Stimulated activated CD4-positive, alpha-beta T cell treated with anti-CD3 and anti-CD28 coated beads, Interleukin-12 subunit alpha, Interleukin-12 subunit beta, amount 100 ng/mL, for 24 hours (primary cell): ENCODE measurements around the gene DRG2.

Source experiments
- DNase-seq, 2 experiments: peaks; one replicate each; pipeline ENCODE4 v3.0.0-alpha.2; 2020; ENCODE audit warnings: low read depth in 2 of 2

DRG2 gene

DNA sequence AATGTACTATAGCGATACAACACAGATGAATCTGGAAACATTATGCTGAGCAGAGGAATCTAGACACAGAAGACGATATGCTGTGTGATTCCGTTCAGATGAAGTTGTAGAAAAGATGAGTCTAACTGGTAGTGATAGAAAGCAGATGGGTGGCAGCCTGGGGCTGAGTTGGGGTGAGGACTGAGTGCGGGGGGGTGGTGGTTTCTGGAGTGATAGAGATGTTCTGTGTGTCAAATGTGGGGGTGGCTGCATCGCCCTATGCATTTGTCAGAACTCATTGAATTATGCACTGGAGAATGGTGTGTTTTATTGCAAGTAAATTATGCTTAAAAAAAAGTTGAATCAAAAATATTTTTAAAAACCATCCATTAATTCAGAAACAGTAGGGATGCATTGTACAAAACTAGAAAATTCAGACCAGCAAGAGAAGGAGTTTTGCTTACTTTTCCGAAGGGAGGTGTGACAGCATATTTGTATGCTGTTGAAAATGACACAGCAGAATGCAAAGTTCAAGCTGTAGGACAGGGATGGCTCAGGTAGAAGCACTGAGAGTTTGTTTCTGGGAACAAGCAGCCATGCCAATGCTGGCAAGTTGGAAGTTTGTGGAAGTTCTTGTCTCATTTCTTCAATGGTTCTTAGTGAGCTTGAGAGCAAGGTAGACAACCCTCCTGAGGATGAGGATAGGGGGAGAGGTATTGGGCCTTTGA lies 13.0 kb upstream of the DRG2 start:
- DNase-seq, result no peak

- no peak for DNase-seq
These were observed 10.8 kb upstream of the DRG2 start for GRCh38 chr17:18076936-18077335.

GRCh38 chr17:18079543-18079942 lies 8.2 kb upstream of the DRG2 start:
- no peak for DNase-seq

- DNase-seq, result no peak
These were observed 3.5 kb upstream of the DRG2 start for GRCh38 chr17:18084256-18084655.

DNA sequence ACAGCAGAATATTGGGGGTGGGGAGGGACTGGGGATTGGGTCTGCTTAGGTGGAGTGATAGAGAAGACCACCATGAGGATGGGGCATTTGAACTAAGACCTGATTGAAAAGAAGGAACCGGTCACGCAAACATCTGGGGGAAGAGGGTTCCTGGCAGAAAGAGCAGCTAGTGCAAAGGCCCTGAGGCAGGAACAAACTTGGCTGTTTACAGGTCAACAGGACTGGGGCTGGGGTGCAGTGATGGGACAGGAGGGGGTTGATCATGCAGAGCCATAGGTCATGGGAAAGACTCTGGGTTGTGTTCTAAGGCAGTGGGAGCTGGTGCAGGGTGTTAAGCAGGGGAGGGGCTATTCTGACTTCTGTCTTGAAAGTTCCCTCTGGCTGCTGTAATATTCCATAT lies 1.9 kb downstream of the DRG2 start:
- DNase-seq, result no peak

DNA sequence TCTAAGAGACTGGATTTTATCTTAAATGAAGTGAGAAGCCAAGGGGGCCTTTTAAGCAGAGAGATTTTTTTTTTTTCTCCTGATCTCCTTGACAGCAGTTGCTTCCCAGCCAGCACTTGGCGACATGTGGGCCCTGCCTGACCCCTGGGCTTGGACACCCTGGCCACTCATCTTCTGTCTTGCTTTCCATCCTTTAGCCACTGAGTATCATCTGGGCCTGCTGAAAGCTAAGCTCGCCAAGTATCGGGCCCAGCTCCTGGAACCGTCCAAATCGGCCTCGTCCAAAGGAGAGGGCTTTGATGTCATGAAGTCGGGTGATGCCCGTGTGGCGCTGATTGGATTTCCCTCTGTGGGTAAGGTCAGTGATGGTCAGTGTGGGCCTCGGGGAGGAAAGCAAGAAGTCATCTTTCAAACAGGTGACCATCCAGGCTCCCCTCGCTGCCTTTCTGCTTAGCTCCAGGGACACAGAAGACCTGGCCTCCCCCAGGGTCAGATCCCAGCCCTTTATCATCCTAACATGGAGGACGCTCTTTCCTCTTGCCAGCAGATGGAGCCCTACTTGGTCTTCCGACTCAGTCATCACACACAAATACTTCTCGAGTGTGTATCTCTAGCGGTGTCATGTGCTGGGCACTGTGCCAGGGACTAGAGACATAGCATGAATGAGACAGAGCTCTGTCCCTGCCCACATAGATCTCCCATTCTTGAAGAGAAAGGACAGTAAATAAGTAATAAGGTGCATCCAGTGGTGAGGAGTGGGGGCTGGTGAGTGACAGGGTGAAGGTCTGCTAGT lies 6.1 kb downstream of the DRG2 start:
- no peak for DNase-seq

DNA sequence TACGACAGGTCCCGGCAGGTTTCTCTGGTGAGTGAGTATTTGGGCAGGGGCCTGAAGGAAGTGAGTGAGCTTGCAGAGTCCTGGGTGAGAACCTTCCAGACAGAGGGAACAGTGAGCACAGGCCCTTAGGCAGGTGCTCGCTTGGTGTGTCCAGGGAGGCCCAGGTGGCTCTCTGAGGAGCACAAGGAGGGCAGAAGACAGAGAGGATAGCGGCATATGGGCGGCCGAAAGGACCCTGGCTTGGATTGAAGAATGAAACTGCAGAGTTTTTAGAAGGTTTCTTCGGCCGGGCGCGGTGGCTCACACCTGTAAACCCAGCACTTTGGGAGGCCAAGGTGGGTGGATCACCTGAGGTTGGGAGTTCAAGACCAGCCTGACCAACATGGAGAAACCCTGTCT lies 6.7 kb downstream of the DRG2 start:
- DNase-seq, result no peak

GRCh38 chr17:18099516-18099915 lies 11.8 kb downstream of the DRG2 start:
- no peak for DNase-seq

GRCh38 chr17:18100616-18101015 lies 12.9 kb downstream of the DRG2 start:
- no peak for DNase-seq

- no peak for DNase-seq
These were observed 14.1 kb downstream of the DRG2 start for GRCh38 chr17:18101828-18102227.

DNA sequence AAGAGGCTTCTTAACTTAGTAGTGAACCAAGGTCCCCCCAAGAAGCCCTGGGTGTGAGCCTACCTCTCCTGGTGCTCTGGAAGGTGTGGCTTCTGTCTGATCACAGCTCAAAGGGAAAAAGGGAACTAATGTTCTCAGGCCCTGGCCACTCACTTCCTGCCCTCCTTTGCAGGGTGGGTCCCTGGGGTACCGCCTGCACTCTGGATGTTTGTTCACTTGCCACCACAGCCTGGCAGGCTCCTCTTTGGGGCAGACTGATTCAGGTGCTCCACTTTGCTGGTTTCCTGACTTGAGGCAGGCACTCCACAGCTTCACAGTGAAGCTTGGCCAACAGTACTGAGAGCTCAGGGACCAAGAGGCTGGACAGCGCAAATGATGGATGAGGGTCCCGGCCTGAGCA lies 14.9 kb downstream of the DRG2 start:
- DNase-seq, result no peak

GRCh38 chr17:18105027-18105426 lies 17.3 kb downstream of the DRG2 start:
- no peak for DNase-seq

DNA sequence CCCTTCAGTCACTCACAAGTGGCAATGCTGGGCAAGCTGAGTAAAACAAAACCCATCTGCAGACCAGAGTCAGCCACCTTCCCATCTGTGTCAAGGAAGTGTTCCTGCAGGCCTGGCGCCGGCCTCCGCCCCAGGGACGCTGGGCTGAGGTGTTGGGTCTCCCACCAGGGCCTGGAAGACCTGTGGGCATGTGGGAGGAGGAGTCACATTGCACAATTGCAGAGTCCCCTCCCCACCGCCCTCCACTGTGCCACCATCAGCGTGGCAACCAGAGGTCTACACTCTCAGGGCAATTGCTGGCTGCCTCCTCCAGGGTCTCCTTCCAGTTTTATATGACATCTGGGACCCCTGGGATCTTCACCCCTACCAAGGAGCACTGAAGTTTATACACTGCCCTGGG lies 17.8 kb downstream of the DRG2 start:
- DNase-seq, result no peak

DNA sequence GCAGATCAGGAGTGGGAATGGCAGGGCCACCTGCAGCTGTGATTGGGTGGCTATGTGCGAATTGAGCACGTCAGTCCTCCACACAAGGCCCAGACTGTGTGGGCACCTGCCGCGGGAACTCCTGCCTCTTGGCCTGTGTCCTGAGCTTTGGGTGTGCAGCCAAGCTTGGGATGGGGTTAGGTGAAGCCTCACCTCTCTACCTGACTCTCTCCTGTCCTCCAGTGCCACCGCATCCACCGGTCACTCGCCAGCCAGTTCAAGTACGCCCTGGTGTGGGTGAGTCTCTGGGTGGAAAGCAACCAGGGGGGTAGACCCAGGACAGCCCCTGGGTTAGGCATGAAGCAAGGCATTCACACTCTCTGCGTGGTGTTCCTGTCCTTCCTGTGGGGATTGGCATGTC lies 18.5 kb downstream of the DRG2 start:
- no peak for DNase-seq

DNA sequence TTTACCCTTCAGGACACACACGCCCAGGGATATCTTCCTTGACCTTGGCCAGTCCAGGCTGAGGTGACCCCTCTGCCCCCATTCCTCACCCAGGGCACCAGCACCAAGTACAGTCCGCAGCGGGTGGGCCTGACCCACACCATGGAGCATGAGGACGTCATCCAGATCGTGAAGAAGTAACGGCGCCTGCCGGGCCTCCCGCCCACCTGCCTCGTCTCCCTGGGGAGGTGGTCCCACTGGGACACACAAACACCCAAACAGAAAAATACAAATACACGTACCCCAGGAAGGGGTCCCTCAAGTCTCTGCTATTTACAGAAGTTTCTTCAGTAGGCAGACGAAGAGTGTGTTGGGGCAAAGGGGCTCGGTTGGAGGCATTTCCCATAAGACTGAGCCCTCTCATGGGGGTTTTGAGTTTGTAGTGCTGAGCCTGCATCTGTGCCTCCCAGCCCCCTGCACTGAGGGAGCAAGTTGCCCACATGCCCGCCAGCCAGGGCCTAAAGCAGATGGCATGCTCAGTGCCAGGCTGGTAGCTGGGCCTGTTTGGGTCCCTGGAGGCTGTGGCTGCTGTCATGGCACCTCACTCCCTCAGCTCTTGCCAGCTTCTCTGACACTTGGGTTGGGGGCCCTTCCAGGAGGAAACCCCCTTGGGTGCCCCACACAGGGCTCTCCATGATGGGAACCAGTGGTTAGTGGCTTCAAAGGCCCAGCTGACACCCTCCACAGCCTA lies 19.5 kb downstream of the DRG2 start:
- DNase-seq, result no peak

DNA sequence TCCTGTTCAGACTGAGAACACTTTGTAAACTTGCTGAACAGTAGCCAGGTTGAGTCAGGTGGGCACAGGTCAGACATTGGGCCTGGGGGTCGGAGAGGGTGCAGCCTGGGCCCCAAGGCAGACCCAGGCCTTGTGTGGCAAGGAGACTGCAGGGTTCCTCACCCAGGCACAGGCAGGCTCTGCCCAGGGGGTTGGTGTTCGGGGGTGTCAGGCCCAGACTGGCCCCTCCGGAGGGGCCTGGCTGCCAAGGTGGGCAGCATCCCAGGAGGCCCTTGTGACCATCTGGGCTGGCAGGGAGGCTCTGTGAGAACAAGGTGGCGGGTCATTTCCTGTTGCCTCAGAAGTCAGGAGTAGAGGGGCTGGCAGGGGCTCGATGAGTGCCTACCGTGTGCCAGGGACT lies 20.2 kb downstream of the DRG2 start:
- no peak for DNase-seq

DNA sequence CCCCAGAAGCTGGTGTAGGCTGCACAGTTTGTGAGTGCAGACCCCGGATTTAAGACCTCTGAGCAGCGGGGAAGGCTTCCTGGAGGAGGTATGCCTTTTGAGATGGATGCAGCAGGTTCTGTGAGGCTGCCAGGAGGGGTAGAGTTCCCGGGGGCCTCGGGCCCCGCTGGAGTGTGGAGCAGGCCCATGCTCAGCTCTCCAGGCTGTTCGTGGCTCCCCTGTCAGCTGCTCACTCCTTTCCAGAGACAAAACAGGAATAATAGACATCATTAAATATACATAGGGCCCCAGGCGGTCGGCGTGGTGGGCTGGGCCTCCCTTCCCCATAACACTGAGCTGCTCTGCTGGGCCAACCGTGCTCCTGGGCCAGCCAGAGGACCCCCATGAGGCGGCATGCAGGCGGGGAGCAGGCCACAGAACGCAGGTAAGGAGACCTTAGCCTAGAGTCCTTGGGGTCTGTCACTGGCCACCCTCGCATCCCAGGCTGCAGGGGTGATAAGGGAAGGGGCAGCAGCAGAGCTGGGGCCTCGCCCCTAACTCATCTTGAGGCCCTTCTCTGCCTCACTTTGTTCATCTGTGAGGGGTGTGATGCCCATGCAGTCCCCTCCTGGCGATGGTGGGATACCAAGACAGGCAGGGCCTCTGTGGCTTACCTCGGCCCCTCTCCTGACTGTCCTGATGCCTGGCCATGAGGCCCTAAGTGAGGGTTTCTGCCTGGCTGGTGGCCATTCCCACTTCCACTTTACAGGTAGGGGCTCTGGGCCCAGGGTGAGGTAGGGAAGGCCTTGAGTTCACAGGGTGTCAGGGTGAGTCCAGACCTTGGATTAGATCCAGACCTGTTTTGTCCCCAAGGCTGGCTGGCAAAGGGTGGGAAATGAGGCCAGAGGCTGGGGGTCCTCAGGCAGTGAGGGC lies 20.9 kb downstream of the DRG2 start, which contains the start of gene MYO15A:
TSS of gene MYO15A (plus strand) at position 356 of the 912 bp plus-strand sequence. CDS start 10,045 bp downstream, outside the sequence.
- DNase-seq, result no peak

DNA sequence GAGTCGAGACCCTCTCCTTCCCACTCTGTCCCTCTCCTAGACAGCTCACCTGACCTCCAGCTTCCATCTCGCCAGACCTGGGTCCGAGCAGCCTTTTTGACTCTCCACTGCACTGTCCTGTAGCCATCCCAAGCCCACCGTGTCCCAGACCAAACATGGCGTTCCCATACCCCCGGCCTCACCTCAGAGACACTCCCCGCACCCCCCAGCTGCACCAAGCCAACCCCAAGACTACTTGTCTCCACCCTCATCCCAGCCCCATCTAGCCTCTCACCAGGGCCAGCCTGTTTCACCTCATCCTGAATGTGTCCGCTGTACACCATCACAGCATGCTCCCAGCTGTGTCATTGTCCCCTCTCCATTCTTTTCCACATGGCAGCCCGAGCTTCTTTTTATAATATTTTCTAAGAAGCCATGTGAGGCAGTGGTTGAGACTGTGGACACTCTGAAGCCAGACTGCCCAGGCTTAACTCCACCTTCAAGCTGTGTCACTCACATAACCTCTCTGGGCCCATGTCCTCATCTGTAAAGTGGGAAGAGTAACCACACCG lies 22.3 kb downstream of the DRG2 start:
- no peak for DNase-seq

GRCh38 chr17:18110636-18111145 lies 22.9 kb downstream of the DRG2 start:
- no peak for DNase-seq

- DNase-seq, result no peak
These were observed 23.7 kb downstream of the DRG2 start for GRCh38 chr17:18111330-18111971.

GRCh38 chr17:18115517-18115916 lies 27.8 kb downstream of the DRG2 start:
- DNase-seq, result no peak
